GM12878 (cell line): Measurements from ENCODE around the gene TMEM272. TPM values are rescaled to one million over a fixed set of nuclear protein-coding genes. Genes with fewer than 3 reads are reported as not detected.

Experiments
- CEBPZ ChIP-seq: fragments of 150-350 bp; IDR thresholded peaks from 2 replicates; pipeline ENCODE4 v1.6.1; 2016; ENCODE audit warnings: low read depth, low read length
- HCFC1 ChIP-seq: fragments of 150-350 bp; IDR thresholded peaks from 2 replicates; pipeline ENCODE4 v1.6.1; 2014; ENCODE audit warnings: low read length
- IKZF1 ChIP-seq: fragments of 450-650 bp; conservative IDR thresholded peaks from 2 replicates; pipeline ENCODE4 v1.6.1; 2017; ENCODE audit warnings: antibody characterized with exemption, mild to moderate bottlenecking
- NFYA ChIP-seq: IDR thresholded peaks from 2 replicates; pipeline ENCODE4 v1.6.1; 2011; ENCODE audit warnings: low read depth, mild to moderate bottlenecking, low read length, improper control_type of control experiment, borderline replicate concordance
- NFYB ChIP-seq: IDR thresholded peaks from 2 replicates; pipeline ENCODE4 v1.6.1; 2011; ENCODE audit warnings: low read depth, mild to moderate bottlenecking, low read length, improper control_type of control experiment, moderate library complexity; ENCODE audit not compliant: insufficient read depth
- POLR2AphosphoS2 ChIP-seq: IDR thresholded peaks from 2 replicates; pipeline ENCODE4 v1.6.1; 2011; ENCODE audit warnings: low read depth, mild to moderate bottlenecking, low read length, improper control_type of control experiment, moderate library complexity
- SMC3 ChIP-seq: IDR thresholded peaks from 2 replicates; pipeline ENCODE4 v1.6.1; 2011; ENCODE audit warnings: low read length, improper control_type of control experiment, borderline replicate concordance
- ZBTB11 ChIP-seq: fragments of 450-650 bp; formaldehyde crosslinking; IDR thresholded peaks from 2 replicates; pipeline ENCODE4 v1.5.0; 2022; ENCODE audit warnings: mild to moderate bottlenecking, missing genetic modification characterization
- ZNF24 ChIP-seq: fragments of 450-650 bp; IDR thresholded peaks from 2 replicates; pipeline ENCODE4 v1.6.1; 2017; ENCODE audit warnings: antibody characterized with exemption, mild to moderate bottlenecking
- polyA plus RNA-seq, 11 experiments: library from polyadenylated mRNA; depleted of rRNA in 4 of 11; unstranded in 6 of 11; stranded (reverse) in 5 of 11; fragments of >200 nt; fragmentation: Nextera tagmentation in 4 of 11; fragmentation: Illumina TruSeq in 1 of 11; extraction: Ambion mirVana in 4 of 11; extraction: Trizol in 1 of 11; gene quantifications; 1 replicate in 1 of 11; 2 replicates in 10 of 11; pipeline versions ENCODE4 v1.2.1 to v1.2.3, GENCODE V29; 2011 to 2016; ENCODE audit warnings: inconsistent platforms in 2 of 11, missing spikeins in 2 of 11, low read depth in 1 of 11
- total RNA-seq, 4 experiments: library from RNA; depleted of rRNA in 3 of 4; stranded (reverse); fragments of >200 nt in 3 of 4; fragmentation: Illumina TruSeq in 1 of 4; extraction: Trizol in 1 of 4; gene quantifications; 2 replicates each; pipeline versions ENCODE4 v1.2.1 to v1.2.3, GENCODE V29; 2013 to 2021
- TF ChIP-seq, protein P1 (sequence below): fragments of 450-650 bp; IDR thresholded peaks from 2 replicates; pipeline ENCODE4 v1.6.1; 2018; ENCODE audit warnings: mild to moderate bottlenecking, low read depth, moderate library complexity; ENCODE audit not compliant: partially characterized antibody
- TF ChIP-seq, protein P2 (sequence below): fragments of 150-350 bp; IDR thresholded peaks from 2 replicates; pipeline ENCODE4 v1.6.1; 2014; ENCODE audit warnings: mild to moderate bottlenecking, low read depth, low read length
- TF ChIP-seq, protein P3 (sequence below): fragments of 450-650 bp; IDR thresholded peaks from 2 replicates; pipeline ENCODE4 v1.6.1; 2017; ENCODE audit warnings: mild to moderate bottlenecking, moderate library complexity

Gene TMEM272
- total and polyA plus RNA-seq, 10 of the 15 experiments (the other 5 are each of a cell fraction or from before 2014, with no cell fraction given) = 0.01 to 0.04 TPM; not detected in 8

GRCh38 chr13:51832471-51833152 is 12.4 kb downstream of the TMEM272 start (continued):
- TF ChIP-seq, protein P1, sequence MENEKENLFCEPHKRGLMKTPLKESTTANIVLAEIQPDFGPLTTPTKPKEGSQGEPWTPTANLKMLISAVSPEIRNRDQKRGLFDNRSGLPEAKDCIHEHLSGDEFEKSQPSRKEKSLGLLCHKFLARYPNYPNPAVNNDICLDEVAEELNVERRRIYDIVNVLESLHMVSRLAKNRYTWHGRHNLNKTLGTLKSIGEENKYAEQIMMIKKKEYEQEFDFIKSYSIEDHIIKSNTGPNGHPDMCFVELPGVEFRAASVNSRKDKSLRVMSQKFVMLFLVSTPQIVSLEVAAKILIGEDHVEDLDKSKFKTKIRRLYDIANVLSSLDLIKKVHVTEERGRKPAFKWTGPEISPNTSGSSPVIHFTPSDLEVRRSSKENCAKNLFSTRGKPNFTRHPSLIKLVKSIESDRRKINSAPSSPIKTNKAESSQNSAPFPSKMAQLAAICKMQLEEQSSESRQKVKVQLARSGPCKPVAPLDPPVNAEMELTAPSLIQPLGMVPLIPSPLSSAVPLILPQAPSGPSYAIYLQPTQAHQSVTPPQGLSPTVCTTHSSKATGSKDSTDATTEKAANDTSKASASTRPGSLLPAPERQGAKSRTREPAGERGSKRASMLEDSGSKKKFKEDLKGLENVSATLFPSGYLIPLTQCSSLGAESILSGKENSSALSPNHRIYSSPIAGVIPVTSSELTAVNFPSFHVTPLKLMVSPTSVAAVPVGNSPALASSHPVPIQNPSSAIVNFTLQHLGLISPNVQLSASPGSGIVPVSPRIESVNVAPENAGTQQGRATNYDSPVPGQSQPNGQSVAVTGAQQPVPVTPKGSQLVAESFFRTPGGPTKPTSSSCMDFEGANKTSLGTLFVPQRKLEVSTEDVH = no peak
- TF ChIP-seq, protein P2, sequence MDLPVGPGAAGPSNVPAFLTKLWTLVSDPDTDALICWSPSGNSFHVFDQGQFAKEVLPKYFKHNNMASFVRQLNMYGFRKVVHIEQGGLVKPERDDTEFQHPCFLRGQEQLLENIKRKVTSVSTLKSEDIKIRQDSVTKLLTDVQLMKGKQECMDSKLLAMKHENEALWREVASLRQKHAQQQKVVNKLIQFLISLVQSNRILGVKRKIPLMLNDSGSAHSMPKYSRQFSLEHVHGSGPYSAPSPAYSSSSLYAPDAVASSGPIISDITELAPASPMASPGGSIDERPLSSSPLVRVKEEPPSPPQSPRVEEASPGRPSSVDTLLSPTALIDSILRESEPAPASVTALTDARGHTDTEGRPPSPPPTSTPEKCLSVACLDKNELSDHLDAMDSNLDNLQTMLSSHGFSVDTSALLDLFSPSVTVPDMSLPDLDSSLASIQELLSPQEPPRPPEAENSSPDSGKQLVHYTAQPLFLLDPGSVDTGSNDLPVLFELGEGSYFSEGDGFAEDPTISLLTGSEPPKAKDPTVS = no peak
- TF ChIP-seq ZNF24 (no peak), NFYB (no peak), CEBPZ (no peak), ZBTB11 (CRISPR knock-in tag) (no peak), SMC3 (peak; percentile 72), HCFC1 (no peak), NFYA (no peak), POLR2AphosphoS2 (no peak), IKZF1 (0 out of 2 replicates have a peak, but pooled peaks have one; percentile 12)
- TF ChIP-seq, protein P3, sequence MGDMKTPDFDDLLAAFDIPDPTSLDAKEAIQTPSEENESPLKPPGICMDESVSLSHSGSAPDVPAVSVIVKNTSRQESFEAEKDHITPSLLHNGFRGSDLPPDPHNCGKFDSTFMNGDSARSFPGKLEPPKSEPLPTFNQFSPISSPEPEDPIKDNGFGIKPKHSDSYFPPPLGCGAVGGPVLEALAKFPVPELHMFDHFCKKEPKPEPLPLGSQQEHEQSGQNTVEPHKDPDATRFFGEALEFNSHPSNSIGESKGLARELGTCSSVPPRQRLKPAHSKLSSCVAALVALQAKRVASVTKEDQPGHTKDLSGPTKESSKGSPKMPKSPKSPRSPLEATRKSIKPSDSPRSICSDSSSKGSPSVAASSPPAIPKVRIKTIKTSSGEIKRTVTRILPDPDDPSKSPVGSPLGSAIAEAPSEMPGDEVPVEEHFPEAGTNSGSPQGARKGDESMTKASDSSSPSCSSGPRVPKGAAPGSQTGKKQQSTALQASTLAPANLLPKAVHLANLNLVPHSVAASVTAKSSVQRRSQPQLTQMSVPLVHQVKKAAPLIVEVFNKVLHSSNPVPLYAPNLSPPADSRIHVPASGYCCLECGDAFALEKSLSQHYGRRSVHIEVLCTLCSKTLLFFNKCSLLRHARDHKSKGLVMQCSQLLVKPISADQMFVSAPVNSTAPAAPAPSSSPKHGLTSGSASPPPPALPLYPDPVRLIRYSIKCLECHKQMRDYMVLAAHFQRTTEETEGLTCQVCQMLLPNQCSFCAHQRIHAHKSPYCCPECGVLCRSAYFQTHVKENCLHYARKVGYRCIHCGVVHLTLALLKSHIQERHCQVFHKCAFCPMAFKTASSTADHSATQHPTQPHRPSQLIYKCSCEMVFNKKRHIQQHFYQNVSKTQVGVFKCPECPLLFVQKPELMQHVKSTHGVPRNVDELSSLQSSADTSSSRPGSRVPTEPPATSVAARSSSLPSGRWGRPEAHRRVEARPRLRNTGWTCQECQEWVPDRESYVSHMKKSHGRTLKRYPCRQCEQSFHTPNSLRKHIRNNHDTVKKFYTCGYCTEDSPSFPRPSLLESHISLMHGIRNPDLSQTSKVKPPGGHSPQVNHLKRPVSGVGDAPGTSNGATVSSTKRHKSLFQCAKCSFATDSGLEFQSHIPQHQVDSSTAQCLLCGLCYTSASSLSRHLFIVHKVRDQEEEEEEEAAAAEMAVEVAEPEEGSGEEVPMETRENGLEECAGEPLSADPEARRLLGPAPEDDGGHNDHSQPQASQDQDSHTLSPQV = no peak
